Measurements from ENCODE around the gene SLC22A6.

The SLC22A6 gene

DNA sequence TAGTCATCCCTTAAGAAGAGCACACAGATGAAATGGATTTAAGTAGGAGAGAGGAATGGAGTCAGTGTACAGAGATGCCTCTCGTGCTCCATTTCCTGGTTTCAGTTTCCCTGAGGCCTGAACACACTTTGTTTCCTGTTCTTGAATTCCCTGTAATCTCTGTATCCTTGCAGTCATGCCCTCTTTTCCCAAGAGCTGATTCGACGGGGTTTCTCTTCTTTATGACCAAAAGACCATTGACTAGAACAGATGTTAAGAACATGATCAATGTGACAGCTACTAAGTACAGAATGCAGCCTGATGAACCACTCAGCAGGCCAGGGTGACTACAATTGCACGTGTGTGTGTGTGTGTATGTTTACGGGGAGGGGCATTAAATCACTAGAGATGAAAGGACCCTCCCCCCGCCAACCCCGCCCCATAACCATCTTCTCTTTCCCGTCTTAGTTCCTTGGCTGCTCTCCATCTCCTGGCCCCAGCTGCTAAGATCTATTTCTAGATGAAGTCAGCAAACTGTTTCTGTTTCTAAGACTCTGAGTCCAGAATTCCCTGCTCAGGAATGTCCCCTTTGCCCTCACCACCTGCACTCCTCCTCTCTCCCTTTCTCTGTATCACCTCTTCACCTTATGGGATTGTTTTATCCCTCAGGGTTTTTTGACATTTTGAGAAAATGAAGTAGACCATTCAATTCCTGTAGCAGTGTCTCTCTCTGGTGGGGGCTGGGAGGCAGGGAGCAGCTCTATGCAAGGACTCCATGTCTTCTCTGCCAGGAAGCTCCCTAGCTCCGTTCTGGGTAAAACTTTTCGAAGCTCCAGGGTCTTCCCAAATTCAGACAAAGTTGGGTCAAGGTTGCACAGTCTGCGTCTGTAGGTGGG is 26.0 kb downstream of the SLC22A6 start:
- Histone ChIP-seq H3K9ac (ENCODE audit: low read length) (no peak overlapping the region), H3K4me3 (ENCODE audit: low read depth, low read length, poor library complexity, severe bottlenecking) (no peak overlapping the region), H3K9me3 (ENCODE audit: low read length) (no peaks in the 10 kb centered on the region), H3F3A (ENCODE audit: insufficient read depth, low read length) (no peaks in the 10 kb centered on the region), H2AFZ (ENCODE audit: low read length) (no peak overlapping the region), H4K20me1 (ENCODE audit: insufficient read depth, low read length) (no peaks in the 10 kb centered on the region), H3K9me2 (ENCODE audit: low read depth, low read length) (no peaks in the 10 kb centered on the region), H3K27me3 (ENCODE audit: insufficient read depth, low read length) (no peaks in the 10 kb centered on the region), H3K4me2 (ENCODE audit: low read length) (no peak overlapping the region), H3K27ac (ENCODE audit: low read depth, low read length, poor library complexity, severe bottlenecking) (no peak overlapping the region), H3K79me2 (ENCODE audit: insufficient read depth, low read length) (no peaks in the 10 kb centered on the region), H3K36me3 (ENCODE audit: insufficient read depth, low read length) (no peaks in the 10 kb centered on the region), H3K4me1 (ENCODE audit: insufficient read depth, low read length, severe bottlenecking) (no peaks in the 10 kb centered on the region)
- TF ChIP-seq, protein P1, sequence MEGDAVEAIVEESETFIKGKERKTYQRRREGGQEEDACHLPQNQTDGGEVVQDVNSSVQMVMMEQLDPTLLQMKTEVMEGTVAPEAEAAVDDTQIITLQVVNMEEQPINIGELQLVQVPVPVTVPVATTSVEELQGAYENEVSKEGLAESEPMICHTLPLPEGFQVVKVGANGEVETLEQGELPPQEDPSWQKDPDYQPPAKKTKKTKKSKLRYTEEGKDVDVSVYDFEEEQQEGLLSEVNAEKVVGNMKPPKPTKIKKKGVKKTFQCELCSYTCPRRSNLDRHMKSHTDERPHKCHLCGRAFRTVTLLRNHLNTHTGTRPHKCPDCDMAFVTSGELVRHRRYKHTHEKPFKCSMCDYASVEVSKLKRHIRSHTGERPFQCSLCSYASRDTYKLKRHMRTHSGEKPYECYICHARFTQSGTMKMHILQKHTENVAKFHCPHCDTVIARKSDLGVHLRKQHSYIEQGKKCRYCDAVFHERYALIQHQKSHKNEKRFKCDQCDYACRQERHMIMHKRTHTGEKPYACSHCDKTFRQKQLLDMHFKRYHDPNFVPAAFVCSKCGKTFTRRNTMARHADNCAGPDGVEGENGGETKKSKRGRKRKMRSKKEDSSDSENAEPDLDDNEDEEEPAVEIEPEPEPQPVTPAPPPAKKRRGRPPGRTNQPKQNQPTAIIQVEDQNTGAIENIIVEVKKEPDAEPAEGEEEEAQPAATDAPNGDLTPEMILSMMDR (IDR thresholded peaks at IDR 0.05; ENCODE audit: low read length), result no peak
- TF ChIP-seq EZH2 (IDR thresholded peaks at IDR 0.05; ENCODE audit: borderline replicate concordance, low read length), result no peak

DNA sequence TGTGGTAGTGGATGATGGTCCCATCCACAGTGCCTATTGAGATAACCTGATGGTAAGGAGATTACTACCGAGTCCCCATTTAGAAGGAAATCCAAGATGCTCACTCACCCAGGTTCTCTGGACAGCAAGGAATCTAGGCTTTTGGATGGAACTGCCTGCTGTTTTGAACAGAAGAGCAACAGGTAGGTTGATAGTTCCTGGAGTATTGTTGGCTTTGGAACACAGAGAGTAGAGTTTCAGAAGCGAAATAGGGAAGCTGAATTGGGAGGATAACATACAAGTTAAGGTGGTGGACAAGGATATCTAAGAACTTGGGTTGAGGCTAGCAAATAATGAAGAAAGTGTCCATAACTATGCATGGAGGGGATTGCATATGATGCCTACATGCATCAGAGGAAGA is 27.6 kb downstream of the SLC22A6 start:
- H3F3A ChIP-seq (ENCODE audit: insufficient read depth, low read length), result no peaks in the 10 kb centered on the region
- H3K27me3 ChIP-seq (ENCODE audit: insufficient read depth, low read length), result no peaks in the 10 kb centered on the region; the same call in 1 of the 2 replicates
- H3K4me2 ChIP-seq (ENCODE audit: low read length), result no peak overlapping the region
- H3K9me2 ChIP-seq (ENCODE audit: low read depth, low read length), result no peaks in the 10 kb centered on the region
- H3K79me2 ChIP-seq (ENCODE audit: insufficient read depth, low read length), result no peaks in the 10 kb centered on the region
- no peaks in the 10 kb centered on the region for H3K9me3 ChIP-seq (ENCODE audit: low read length)
- H3K27ac ChIP-seq (ENCODE audit: low read depth, low read length, poor library complexity, severe bottlenecking), result no peak overlapping the region
- no peak overlapping the region for H3K4me3 ChIP-seq (ENCODE audit: low read depth, low read length, poor library complexity, severe bottlenecking)
- H4K20me1 ChIP-seq (ENCODE audit: insufficient read depth, low read length), result no peaks in the 10 kb centered on the region
- TF ChIP-seq, protein P1 (IDR thresholded peaks at IDR 0.05; ENCODE audit: low read length), result no peak
- TF ChIP-seq EZH2 (IDR thresholded peaks at IDR 0.05; ENCODE audit: borderline replicate concordance, low read length), result no peak
- no peak overlapping the region for H2AFZ ChIP-seq (ENCODE audit: low read length)
- H3K9ac ChIP-seq (ENCODE audit: low read length), result no peak overlapping the region
- H3K4me1 ChIP-seq (ENCODE audit: insufficient read depth, low read length, severe bottlenecking), result no peaks in the 10 kb centered on the region
- H3K36me3 ChIP-seq (ENCODE audit: insufficient read depth, low read length), result no peaks in the 10 kb centered on the region

DNA sequence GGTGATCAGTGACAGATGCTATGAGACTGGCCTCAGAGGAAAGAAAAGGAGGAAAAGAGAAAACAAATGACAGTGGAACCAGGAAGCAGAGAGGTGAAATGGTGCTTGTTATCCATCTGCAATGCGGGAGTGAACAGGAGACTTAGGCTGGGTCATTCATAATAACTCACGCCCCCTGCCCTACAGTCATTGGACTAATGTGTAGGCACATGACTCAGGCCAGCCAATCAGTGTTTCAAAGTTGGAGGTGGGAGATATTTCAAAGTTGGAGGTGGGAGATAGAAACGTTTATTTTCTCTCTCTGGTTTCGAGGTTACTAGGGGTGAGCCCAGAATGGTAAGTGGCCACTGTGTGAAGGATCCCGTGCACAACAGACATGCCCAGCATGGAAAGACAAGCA is 30.3 kb downstream of the SLC22A6 start:
- Histone ChIP-seq H3F3A (ENCODE audit: insufficient read depth, low read length) (no peaks in the 10 kb centered on the region), H4K20me1 (ENCODE audit: insufficient read depth, low read length) (no peaks in the 10 kb centered on the region), H3K79me2 (ENCODE audit: insufficient read depth, low read length) (no peaks in the 10 kb centered on the region), H3K27ac (ENCODE audit: low read depth, low read length, poor library complexity, severe bottlenecking) (no peak overlapping the region), H2AFZ (ENCODE audit: low read length) (no peak overlapping the region), H3K9me3 (ENCODE audit: low read length) (no peaks in the 10 kb centered on the region), H3K36me3 (ENCODE audit: insufficient read depth, low read length) (no peaks in the 10 kb centered on the region), H3K27me3 (ENCODE audit: insufficient read depth, low read length) (no peaks in the 10 kb centered on the region; the same call in 1 of the 2 replicates), H3K4me3 (ENCODE audit: low read depth, low read length, poor library complexity, severe bottlenecking) (no peak overlapping the region), H3K4me1 (ENCODE audit: insufficient read depth, low read length, severe bottlenecking) (no peaks in the 10 kb centered on the region), H3K9ac (ENCODE audit: low read length) (no peak overlapping the region), H3K4me2 (ENCODE audit: low read length) (no peak overlapping the region), H3K9me2 (ENCODE audit: low read depth, low read length) (no peaks in the 10 kb centered on the region)
- TF ChIP-seq, protein P1 (IDR thresholded peaks at IDR 0.05; ENCODE audit: low read length), result no peak
- no peak for TF ChIP-seq EZH2 (IDR thresholded peaks at IDR 0.05; ENCODE audit: borderline replicate concordance, low read length)

Measured in OCI-LY1 (cell line).